IMR-90 (cell line): ENCODE measurements around the gene PRRC2B. TPM values are rescaled to one million over a fixed set of nuclear protein-coding genes. Genes with fewer than 3 reads are reported as not detected.

Source experiments
- ATAC-seq: fragments of 200-7000 bp; cut with Tn5 transposase; 2 replicates; pipeline ENCODE4 v1.9.1; 2020; ENCODE audit warnings: low read depth, mild to moderate bottlenecking, moderate library complexity
- BruUV-seq: library from RNA; stranded (reverse); fragments of 400-500 nt; replicated peaks from 2 replicates; lab custom pipeline; 2021; lab: Mats Ljungman, UMichigan
- CTCF ChIA-PET: fragments of 300-600 bp; formaldehyde crosslinking; extraction: SDS; loops from one replicate; lab custom pipeline; 2021; ENCODE audit warnings: antibody characterized with exemption; lab: Yijun Ruan, JAX
- POLR2A ChIA-PET: fragments of 300-600 bp; sonication (Branson Sonifier 250); formaldehyde crosslinking; loops from one replicate; lab custom pipeline; 2022; ENCODE audit warnings: antibody characterized with exemption; ENCODE audit not compliant: unreplicated experiment; lab: Charles Lee
- DNase-seq: peaks from one replicate; pipeline ENCODE4 v3.0.0; 2013
- H2AFZ ChIP-seq: replicated peaks from 2 replicates; pipeline ENCODE3; 2013; ENCODE audit warnings: low read length, mild to moderate bottlenecking; ENCODE audit not compliant: poor library complexity
- H2AK5ac ChIP-seq: 2 replicates; pipeline ENCODE4 v1.6.1; 2013; ENCODE audit warnings: low read depth, low read length, inconsistent platforms
- H2AK9ac ChIP-seq: replicated peaks from 2 replicates; pipeline ENCODE3; 2013; ENCODE audit warnings: mild to moderate bottlenecking, low read depth, low read length, moderate library complexity; ENCODE audit not compliant: poor library complexity
- H2BK120ac ChIP-seq: 2 replicates; pipeline ENCODE4 v1.6.1; 2013; ENCODE audit warnings: low read depth, low read length, inconsistent platforms
- H2BK15ac ChIP-seq: 3 replicates; pipeline ENCODE4 v1.6.1; 2013; ENCODE audit warnings: low read depth, low read length, inconsistent platforms
- H2BK20ac ChIP-seq: 2 replicates; pipeline ENCODE4 v1.6.1; 2013; ENCODE audit warnings: low read depth, mild to moderate bottlenecking, inconsistent platforms, low read length, moderate library complexity
- H2BK5ac ChIP-seq: 2 replicates; pipeline ENCODE4 v1.6.1; 2013; ENCODE audit warnings: mild to moderate bottlenecking, low read depth, low read length, inconsistent platforms; ENCODE audit not compliant: poor library complexity, severe bottlenecking
- H3K14ac ChIP-seq: replicated peaks from 2 replicates; pipeline ENCODE4 v1.6.1; 2013; ENCODE audit warnings: low read depth, low read length, inconsistent platforms
- H3K18ac ChIP-seq: 2 replicates; pipeline ENCODE4 v1.6.1; 2013; ENCODE audit warnings: low read depth, low read length, control low read depth
- H3K23ac ChIP-seq: 2 replicates; pipeline ENCODE4 v1.6.1; 2013; ENCODE audit warnings: low read depth, low read length, inconsistent platforms
- H3K27ac ChIP-seq: 2 replicates; pipeline ENCODE4 v1.5.1; 2013; ENCODE audit warnings: mild to moderate bottlenecking, control low read depth, low read length; ENCODE audit not compliant: insufficient read depth
- H3K27me3 ChIP-seq: 2 replicates; pipeline ENCODE4 v1.6.1; 2013; ENCODE audit warnings: low read length; ENCODE audit not compliant: control insufficient read depth, insufficient read depth
- H3K36me3 ChIP-seq: 2 replicates; pipeline ENCODE4 v1.6.1; 2013; ENCODE audit warnings: low read length, mixed read lengths; ENCODE audit not compliant: control insufficient read depth, insufficient read depth
- H3K4ac ChIP-seq: 2 replicates; pipeline ENCODE4 v1.6.1; 2013; ENCODE audit warnings: low read depth, low read length, inconsistent platforms
- H3K4me1 ChIP-seq: 2 replicates; pipeline ENCODE4 v1.6.1; 2013; ENCODE audit warnings: low read length, mixed read lengths; ENCODE audit not compliant: control insufficient read depth, insufficient read depth
- H3K4me2 ChIP-seq: 2 replicates; pipeline ENCODE4 v1.6.1; 2013; ENCODE audit warnings: low read depth, mild to moderate bottlenecking, control low read depth, low read length, moderate library complexity
- H3K4me3 ChIP-seq: 2 replicates; pipeline ENCODE4 v1.5.1; 2013; ENCODE audit warnings: low read depth, mild to moderate bottlenecking, control low read depth, low read length, moderate library complexity; ENCODE audit not compliant: insufficient read depth
- H3K56ac ChIP-seq: 2 replicates; pipeline ENCODE4 v1.6.1; 2013; ENCODE audit warnings: low read length, inconsistent platforms; ENCODE audit not compliant: insufficient read depth; ENCODE audit errors: extremely low read depth
- H3K79me1 ChIP-seq, 2 experiments: 2 replicates each; pipeline ENCODE4 v1.6.1; 2013; ENCODE audit warnings: low read length in 2 of 2, inconsistent platforms in 1 of 2, low read depth in 1 of 2
- H3K9ac ChIP-seq: 2 replicates; pipeline ENCODE4 v1.6.1; 2013; ENCODE audit warnings: low read depth, low read length, control low read depth
- H3K9me1 ChIP-seq: 2 replicates; pipeline ENCODE4 v1.6.1; 2013; ENCODE audit warnings: low read length, inconsistent platforms; ENCODE audit not compliant: insufficient read depth
- H3K9me3 ChIP-seq: 2 replicates; pipeline ENCODE4 v1.6.1; 2013; ENCODE audit warnings: low read length; ENCODE audit not compliant: control insufficient read depth, insufficient read depth
- H4K20me1 ChIP-seq: 2 replicates; pipeline ENCODE4 v1.6.1; 2013; ENCODE audit warnings: low read length, inconsistent platforms; ENCODE audit not compliant: insufficient read depth
- H4K5ac ChIP-seq: 2 replicates; pipeline ENCODE4 v1.6.1; 2013; ENCODE audit warnings: mild to moderate bottlenecking, low read depth, low read length, control low read depth
- H4K8ac ChIP-seq, 2 experiments: 2 replicates each; pipeline ENCODE4 v1.6.1; 2013; ENCODE audit warnings: low read depth in 2 of 2, low read length in 2 of 2, control low read depth in 1 of 2, inconsistent platforms in 1 of 2
- H4K91ac ChIP-seq: 2 replicates; pipeline ENCODE4 v1.6.1; 2013; ENCODE audit warnings: low read depth, low read length, inconsistent platforms; ENCODE audit not compliant: insufficient read depth
- FOS ChIP-seq: fragments of 150-350 bp; IDR thresholded peaks from 2 replicates; pipeline ENCODE4 v1.6.1; 2016; ENCODE audit warnings: low read depth, low read length
- MAFK ChIP-seq: IDR thresholded peaks from 2 replicates; pipeline ENCODE4 v1.6.1; 2012; ENCODE audit warnings: low read depth, low read length, improper control_type of control experiment
- WGBS, 2 experiments: methylation state at CpG; one replicate each; pipeline versions ENCODE4 v1.1.5 to v1.1.7; 2013; ENCODE audit warnings: missing lambda C conversion rate in 2 of 2; ENCODE audit not compliant: insufficient read length in 1 of 2; ENCODE audit errors: extremely low coverage in 2 of 2; 5-methylcytosine and 5-hydroxymethylcytosine counted together
- dilution Hi-C: fragments of 300-500 bp; cut with HindIII; formaldehyde crosslinking; loops from one replicate; pipeline ENCODE4 v1.14.3; 2018; ENCODE audit warnings: low sequenced_read_pairs; ENCODE audit not compliant: unreplicated experiment
- in situ Hi-C: fragments of 300-500 bp; cut with MboI; formaldehyde crosslinking; loops from 3 replicates; pipeline ENCODE4 v1.14.3; 2019; ENCODE audit warnings: low sequenced_read_pairs, inconsistent platforms, mixed read lengths
- intact Hi-C: fragments of 100-400 bp; cut with micrococcal nuclease; formaldehyde crosslinking; loops from 2 replicates; pipeline ENCODE4 v1.10.0; 2022
- polyA plus RNA-seq, 3 experiments: library from polyadenylated mRNA; depleted of rRNA; stranded (reverse); fragments of >200 nt; gene quantifications; 2 replicates each; pipeline ENCODE4 v1.2.3, GENCODE V29; 2012; ENCODE audit warnings: low replicate concordance in 1 of 3
- total RNA-seq: library from RNA; depleted of rRNA; stranded (reverse); fragments of >200 nt; gene quantifications from 2 replicates; pipeline ENCODE4 v1.2.3, GENCODE V29; 2012

PRRC2B gene
- total and polyA plus RNA-seq, 2 of the 4 experiments (the other 2 are of a cell fraction), result 19.4 to 39.1 TPM

DNA sequence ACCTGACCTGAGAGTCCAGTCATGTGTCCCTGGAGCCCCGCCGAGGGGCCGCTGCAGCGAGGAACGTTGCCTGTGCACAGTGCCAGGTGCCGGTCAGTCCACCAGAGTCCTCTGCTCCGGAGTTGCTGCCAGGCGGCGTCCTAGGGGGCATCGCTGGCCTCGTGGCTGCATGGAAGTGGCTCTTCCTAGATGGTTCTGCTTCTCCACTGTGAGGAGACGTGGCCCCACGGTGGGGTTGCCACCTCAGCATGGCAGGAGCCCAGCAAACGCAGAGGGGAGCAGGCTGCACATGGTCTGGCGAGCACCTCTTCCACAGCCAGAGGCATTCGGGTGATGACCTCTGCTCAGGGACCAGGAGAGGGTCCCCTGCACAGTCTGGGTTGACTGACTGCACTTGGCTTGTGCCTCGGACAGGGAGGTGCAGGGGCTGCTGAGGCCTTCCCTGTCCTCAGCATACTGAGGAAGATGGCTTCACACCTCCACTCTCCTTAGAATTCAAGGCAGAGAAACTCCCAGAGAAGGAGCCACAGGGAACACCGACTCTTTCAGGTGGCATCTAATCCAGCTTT, 83.0 kb downstream of the PRRC2B start:
- Histone ChIP-seq H3K4me3 (no peak overlapping the region), H3K4ac (no peak overlapping the region), H2BK120ac (no peak overlapping the region), H2AK5ac (no peak overlapping the region), H3K79me1 (peaks cover 35 to 42% of the 10 kb centered on the region in 2 experiments), H4K20me1 (peaks cover 60% of the 10 kb centered on the region), H2AK9ac (no peak overlapping the region), H3K14ac (no peak overlapping the region), H3K18ac (no peak overlapping the region), H3K9me3 (no peaks in the 10 kb centered on the region), H3K27ac (no peak overlapping the region), H3K27me3 (no peaks in the 10 kb centered on the region), H3K4me2 (no peak overlapping the region), H4K5ac (no peak overlapping the region), H3K9me1 (no peaks in the 10 kb centered on the region), H3K36me3 (peaks cover 81% of the 10 kb centered on the region), H4K8ac (no peak overlapping the region), H2AFZ (no peak overlapping the region), H2BK20ac (no peak overlapping the region), H2BK15ac (no peak overlapping the region), H4K91ac (no peak overlapping the region), H2BK5ac (no peak overlapping the region), H3K23ac (no peak overlapping the region), H3K56ac (no peak overlapping the region), H3K4me1 (no peaks in the 10 kb centered on the region), H3K9ac (no peak overlapping the region)
- 92% methylated on average over 13 of the region's 18 CpGs; no CpG with 5 or more reads in 1 of the 2 experiments for WGBS, 2 experiments
- DNase-seq, result no peak
- ATAC-seq, result no peak
- TF ChIP-seq MAFK (no peak), FOS (no peak)
- dilution Hi-C loops, result no loop called here
- no TSS peak for BruUV-seq
- in situ Hi-C loops, result no loop called here
- ChIA-PET POLR2A (no interaction called here), CTCF (no interaction called here)
- intact Hi-C loops, result loop anchor here (5.0 to 10.0 kb wide), 2 partner anchors 80 to 332 kb away; no protein-coding TSS in a partner anchor
